K562 (cell line): ENCODE data around the gene NSRP1. TPM values are rescaled to one million over a fixed set of nuclear protein-coding genes. Genes with fewer than 3 reads are reported as not detected.
A peak's percentile ranks its signal among the peaks of the same experiment; 100 is the strongest.

Experiments
- ARID1B ChIP-seq: fragments of 450-650 bp; IDR thresholded peaks from 2 replicates; pipeline ENCODE4 v1.6.1; 2016; ENCODE audit warnings: antibody characterized with exemption, mild to moderate bottlenecking, inconsistent platforms
- DPF2 ChIP-seq: fragments of 450-650 bp; IDR thresholded peaks from 2 replicates; pipeline ENCODE4 v1.6.1; 2016
- E2F1 ChIP-seq: sonication (generic); formaldehyde crosslinking; IDR thresholded peaks from 2 replicates; pipeline ENCODE4 v1.8.1; 2023; ENCODE audit warnings: mild to moderate bottlenecking, missing genetic modification reagents, moderate library complexity
- MXD1 ChIP-seq: fragments of 250-450 bp; sonication (Bioruptor Pico); IDR thresholded peaks from 2 replicates; pipeline ENCODE4 v1.8.0; 2021; ENCODE audit warnings: borderline replicate concordance, mild to moderate bottlenecking, moderate library complexity; ENCODE audit not compliant: poor library complexity, severe bottlenecking
- NFRKB ChIP-seq: fragments of 450-650 bp; IDR thresholded peaks from 2 replicates; pipeline ENCODE4 v1.6.1; 2016; ENCODE audit warnings: low read depth
- RUNX1 ChIP-seq: sonication (generic); IDR thresholded peaks from 2 replicates; pipeline ENCODE4 v1.6.1; 2016; ENCODE audit warnings: antibody characterized with exemption, low read depth
- TAF9B ChIP-seq: fragments of 450-650 bp; IDR thresholded peaks from 2 replicates; pipeline ENCODE4 v1.6.1; 2018; ENCODE audit warnings: mild to moderate bottlenecking; ENCODE audit not compliant: partially characterized antibody
- ZBTB11 ChIP-seq, 3 experiments: fragments of 200-800 bp in 1 of 3; fragments of 250-450 bp in 1 of 3; fragments of 450-650 bp in 1 of 3; sonication (Bioruptor Pico) in 1 of 3; sonication (Bioruptor generic) in 1 of 3; formaldehyde crosslinking in 1 of 3; IDR thresholded peaks; 2 replicates each; pipeline versions ENCODE4 v1.6.1 to v1.8.0; 2016 to 2022; ENCODE audit warnings: mild to moderate bottlenecking in 2 of 3, missing genetic modification characterization in 2 of 3, missing compliant biosample characterization in 1 of 3, moderate library complexity in 1 of 3
- ZBTB7A ChIP-seq: IDR thresholded peaks from 2 replicates; pipeline ENCODE4 v1.6.1; 2011; ENCODE audit warnings: low read depth, mild to moderate bottlenecking, low read length, moderate library complexity, borderline replicate concordance; ENCODE audit not compliant: control insufficient read depth
- ZNF175 ChIP-seq: fragments of 200-800 bp; sonication (Bioruptor generic); IDR thresholded peaks from 2 replicates; pipeline ENCODE4 v1.6.1; 2016; ENCODE audit warnings: low read depth, mild to moderate bottlenecking, missing genetic modification characterization, missing compliant biosample characterization
- ZSCAN29 ChIP-seq: fragments of 450-650 bp; IDR thresholded peaks from 2 replicates; pipeline ENCODE4 v1.6.1; 2017
- polyA plus RNA-seq, 8 experiments: library from polyadenylated mRNA; depleted of rRNA in 4 of 8; stranded (reverse) in 5 of 8; unstranded in 3 of 8; fragments of >200 nt; fragmentation: Nextera tagmentation in 2 of 8; fragmentation: Illumina TruSeq in 1 of 8; extraction: Ambion mirVana in 2 of 8; extraction: Trizol in 1 of 8; gene quantifications; 2 replicates each; pipeline versions ENCODE4 v1.2.1 to v1.2.3, GENCODE V29; 2011 to 2014; ENCODE audit warnings: inconsistent platforms in 1 of 8, missing spikeins in 1 of 8
- total RNA-seq, 7 experiments: library from RNA; depleted of rRNA in 6 of 7; stranded (reverse); fragments of >200 nt in 6 of 7; fragmentation: Illumina TruSeq in 2 of 7; extraction: Trizol in 2 of 7; gene quantifications; 2 replicates each; pipeline versions ENCODE4 v1.2.1 to v1.2.3, GENCODE V29; 2011 to 2021; ENCODE audit warnings: low replicate concordance in 1 of 7
- TF ChIP-seq, protein P1 (sequence below), 2 experiments: fragments of 450-650 bp in 1 of 2; sonication (generic) in 1 of 2; formaldehyde crosslinking in 1 of 2; IDR thresholded peaks; 2 replicates each; pipeline versions ENCODE4 v1.7.1 to v1.9.0; 2016 to 2022; ENCODE audit warnings: inconsistent platforms in 1 of 2, mild to moderate bottlenecking in 1 of 2, missing genetic modification reagents in 1 of 2

Gene NSRP1
- total and polyA plus RNA-seq, 9 of the 15 experiments (the other 6 are each of a cell fraction or from before 2014, with no cell fraction given), result 18.4 to 68.6 (median 32.7) TPM

- TF ChIP-seq ZBTB11 (CRISPR knock-in tag; IDR thresholded peaks at IDR 0.05), result 0 out of 6 replicates have a peak, but pooled peaks of 1 of the 3 experiments have one; percentile 20
- TF ChIP-seq, protein P1, sequence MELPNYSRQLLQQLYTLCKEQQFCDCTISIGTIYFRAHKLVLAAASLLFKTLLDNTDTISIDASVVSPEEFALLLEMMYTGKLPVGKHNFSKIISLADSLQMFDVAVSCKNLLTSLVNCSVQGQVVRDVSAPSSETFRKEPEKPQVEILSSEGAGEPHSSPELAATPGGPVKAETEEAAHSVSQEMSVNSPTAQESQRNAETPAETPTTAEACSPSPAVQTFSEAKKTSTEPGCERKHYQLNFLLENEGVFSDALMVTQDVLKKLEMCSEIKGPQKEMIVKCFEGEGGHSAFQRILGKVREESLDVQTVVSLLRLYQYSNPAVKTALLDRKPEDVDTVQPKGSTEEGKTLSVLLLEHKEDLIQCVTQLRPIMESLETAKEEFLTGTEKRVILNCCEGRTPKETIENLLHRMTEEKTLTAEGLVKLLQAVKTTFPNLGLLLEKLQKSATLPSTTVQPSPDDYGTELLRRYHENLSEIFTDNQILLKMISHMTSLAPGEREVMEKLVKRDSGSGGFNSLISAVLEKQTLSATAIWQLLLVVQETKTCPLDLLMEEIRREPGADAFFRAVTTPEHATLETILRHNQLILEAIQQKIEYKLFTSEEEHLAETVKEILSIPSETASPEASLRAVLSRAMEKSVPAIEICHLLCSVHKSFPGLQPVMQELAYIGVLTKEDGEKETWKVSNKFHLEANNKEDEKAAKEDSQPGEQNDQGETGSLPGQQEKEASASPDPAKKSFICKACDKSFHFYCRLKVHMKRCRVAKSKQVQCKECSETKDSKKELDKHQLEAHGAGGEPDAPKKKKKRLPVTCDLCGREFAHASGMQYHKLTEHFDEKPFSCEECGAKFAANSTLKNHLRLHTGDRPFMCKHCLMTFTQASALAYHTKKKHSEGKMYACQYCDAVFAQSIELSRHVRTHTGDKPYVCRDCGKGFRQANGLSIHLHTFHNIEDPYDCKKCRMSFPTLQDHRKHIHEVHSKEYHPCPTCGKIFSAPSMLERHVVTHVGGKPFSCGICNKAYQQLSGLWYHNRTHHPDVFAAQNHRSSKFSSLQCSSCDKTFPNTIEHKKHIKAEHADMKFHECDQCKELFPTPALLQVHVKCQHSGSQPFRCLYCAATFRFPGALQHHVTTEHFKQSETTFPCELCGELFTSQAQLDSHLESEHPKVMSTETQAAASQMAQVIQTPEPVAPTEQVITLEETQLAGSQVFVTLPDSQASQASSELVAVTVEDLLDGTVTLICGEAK (IDR thresholded peaks at IDR 0.05), result 0 out of 2 replicates have a peak, but pooled peaks have one; percentile 44
- TF ChIP-seq, protein P1 (CRISPR knock-in tag; IDR thresholded peaks at IDR 0.05), result no peak
- TF ChIP-seq ZSCAN29, result peak; percentile 90
- TF ChIP-seq ZBTB7A, result no peak
- TF ChIP-seq ARID1B, result 0 out of 2 replicates have a peak, but pooled peaks have one; percentile 11
- TF ChIP-seq MXD1 (CRISPR knock-in tag), result peak; percentile 16
- TF ChIP-seq RUNX1, result no peak
- no peak for TF ChIP-seq TAF9B
- peak; percentile 54; the same call in 1 of the 2 replicates for TF ChIP-seq DPF2
- 0 out of 2 replicates have a peak, but pooled peaks have one; percentile 44 for TF ChIP-seq ZNF175 (CRISPR knock-in tag)
- 0 out of 2 replicates have a peak, but pooled peaks have one; percentile 4 for TF ChIP-seq E2F1 (CRISPR knock-in tag)
- no peak for TF ChIP-seq NFRKB
Observed at GRCh38 chr17:30116345-30116660, 313 bp upstream of the NSRP1 start (continued).
